Measurements from ENCODE around the gene FAM47E.

DNA sequence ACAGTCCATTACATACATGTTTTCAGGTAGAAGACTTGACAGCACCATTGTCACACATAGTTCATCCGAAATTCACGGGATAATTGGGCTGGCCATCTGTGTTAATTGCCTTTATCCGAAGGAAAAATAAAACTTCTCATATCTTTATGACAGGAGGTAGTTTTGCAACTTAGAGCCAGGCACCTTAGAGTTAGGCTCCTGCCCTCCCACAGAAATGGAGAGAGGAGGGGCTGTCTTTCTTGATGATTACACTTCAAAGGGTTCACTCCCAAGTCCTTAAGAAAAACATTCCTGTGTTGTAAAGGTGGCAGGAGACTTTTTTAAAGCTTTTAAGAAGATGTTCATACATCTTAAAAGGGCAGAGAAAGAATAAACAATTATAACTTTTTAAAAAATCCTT, 27.4 kb upstream of the FAM47E start:
- TF ChIP-seq CTCF (IDR thresholded peaks at IDR 0.05; ENCODE audit: low read depth, low read length, missing input control) (no peak), EGR1 (IDR thresholded peaks at IDR 0.05; ENCODE audit: low read depth in 2 of 2) (no peak)

All from liver (tissue), 3 donors.